Left ventricle myocardium inferior (tissue), 1 donor: Measurements from ENCODE around the gene TNFAIP1. TPM values are rescaled to one million over a fixed set of nuclear protein-coding genes. Genes with fewer than 3 reads are reported as not detected.

ENCODE experiments used
- DNase-seq: peaks from one replicate; pipeline ENCODE4 v3.0.0-alpha.2; 2020
- H3K27ac ChIP-seq: fragments of 200-600 bp; replicated peaks from 2 replicates; pipeline ENCODE4 v1.8.0; 2021
- H3K27me3 ChIP-seq: fragments of 200-600 bp; 2 replicates; pipeline ENCODE4 v1.8.0; 2021; ENCODE audit warnings: low read depth
- H3K36me3 ChIP-seq: fragments of 200-600 bp; 2 replicates; pipeline ENCODE4 v1.8.0; 2021
- H3K4me1 ChIP-seq: fragments of 200-600 bp; 2 replicates; pipeline ENCODE4 v1.8.0; 2021
- H3K4me3 ChIP-seq: fragments of 200-600 bp; 2 replicates; pipeline ENCODE4 v1.8.0; 2021; ENCODE audit warnings: mild to moderate bottlenecking, moderate library complexity
- H3K9me3 ChIP-seq: fragments of 200-600 bp; replicated peaks from 2 replicates; pipeline ENCODE4 v1.8.0; 2021
- intact Hi-C: fragments of 100-400 bp; cut with micrococcal nuclease; formaldehyde crosslinking; loops from one replicate; pipeline ENCODE4 v1.11.0; 2022
- total RNA-seq: library from RNA; stranded (reverse); fragmentation: NEBNext Ultra II Directional; extraction: Animal tissue kit (Norgen Biotek cat#: 25700); gene quantifications from one replicate; pipeline ENCODE4 v1.2.1, GENCODE V29; 2021
- TF ChIP-seq, protein P1 (sequence below): fragments of 200-600 bp; IDR thresholded peaks from 2 replicates; pipeline ENCODE4 v1.8.0; 2021; ENCODE audit warnings: antibody characterized with exemption, mild to moderate bottlenecking, borderline replicate concordance
- donor health status: DM: no; HTN: yes; CAD: no; lungs with severe emphysema.

The TNFAIP1 gene
- total RNA-seq, 1 donor from 2014 or later, result 35.1 TPM

DNA sequence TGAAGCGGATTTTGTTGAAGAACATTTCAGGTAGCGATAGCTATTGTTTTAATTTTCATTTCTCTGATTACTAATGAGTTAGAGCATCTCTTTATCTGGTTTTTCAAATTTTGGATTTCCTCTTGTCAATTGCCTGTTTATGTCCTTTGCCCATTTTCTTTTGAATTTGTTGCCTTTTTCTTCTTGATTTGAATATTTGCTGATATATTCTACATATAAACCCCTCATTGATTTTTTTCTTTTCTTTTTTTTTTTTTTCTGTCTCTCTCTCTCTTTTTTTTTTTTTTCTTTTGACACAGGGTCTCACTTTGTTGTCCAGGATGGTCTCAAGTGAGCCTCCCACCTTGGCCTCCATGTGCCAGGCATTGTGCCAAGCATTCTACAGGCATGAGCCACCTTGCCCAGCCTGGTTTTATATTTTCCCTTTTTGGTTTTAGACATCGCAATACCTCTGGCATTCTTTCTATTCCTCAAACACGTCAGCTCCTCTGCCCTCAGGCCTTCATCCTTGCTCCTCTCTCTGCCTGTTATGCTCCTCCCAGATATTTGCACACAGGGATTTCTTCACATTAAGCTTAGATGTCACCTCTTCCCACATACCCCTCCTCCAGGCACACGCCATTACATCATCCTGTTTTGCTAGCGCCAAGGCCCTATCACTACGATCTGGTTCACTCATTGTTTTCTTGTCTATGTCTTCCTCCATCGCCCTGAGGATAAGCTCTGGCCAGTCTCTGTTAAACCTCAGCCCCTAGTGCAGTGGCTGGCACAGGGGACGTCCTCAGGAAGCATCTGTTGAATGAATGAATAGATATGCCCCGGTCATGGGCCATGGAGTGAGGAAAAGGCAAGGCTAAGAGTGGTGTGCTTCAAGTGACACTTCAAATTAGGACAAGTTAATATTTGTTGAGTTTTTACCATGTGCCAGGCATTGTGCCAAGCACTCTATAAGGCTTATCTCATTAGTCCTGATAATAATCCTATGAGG, 44.5 kb downstream of the TNFAIP1 start:
- no peak for DNase-seq
- H3K4me3 ChIP-seq, result no peak overlapping the region
- H3K36me3 ChIP-seq, result no peaks in the 10 kb centered on the region
- H3K9me3 ChIP-seq, result no peaks in the 10 kb centered on the region
- TF ChIP-seq, protein P1, sequence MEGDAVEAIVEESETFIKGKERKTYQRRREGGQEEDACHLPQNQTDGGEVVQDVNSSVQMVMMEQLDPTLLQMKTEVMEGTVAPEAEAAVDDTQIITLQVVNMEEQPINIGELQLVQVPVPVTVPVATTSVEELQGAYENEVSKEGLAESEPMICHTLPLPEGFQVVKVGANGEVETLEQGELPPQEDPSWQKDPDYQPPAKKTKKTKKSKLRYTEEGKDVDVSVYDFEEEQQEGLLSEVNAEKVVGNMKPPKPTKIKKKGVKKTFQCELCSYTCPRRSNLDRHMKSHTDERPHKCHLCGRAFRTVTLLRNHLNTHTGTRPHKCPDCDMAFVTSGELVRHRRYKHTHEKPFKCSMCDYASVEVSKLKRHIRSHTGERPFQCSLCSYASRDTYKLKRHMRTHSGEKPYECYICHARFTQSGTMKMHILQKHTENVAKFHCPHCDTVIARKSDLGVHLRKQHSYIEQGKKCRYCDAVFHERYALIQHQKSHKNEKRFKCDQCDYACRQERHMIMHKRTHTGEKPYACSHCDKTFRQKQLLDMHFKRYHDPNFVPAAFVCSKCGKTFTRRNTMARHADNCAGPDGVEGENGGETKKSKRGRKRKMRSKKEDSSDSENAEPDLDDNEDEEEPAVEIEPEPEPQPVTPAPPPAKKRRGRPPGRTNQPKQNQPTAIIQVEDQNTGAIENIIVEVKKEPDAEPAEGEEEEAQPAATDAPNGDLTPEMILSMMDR, result no peak
- no peaks in the 10 kb centered on the region for H3K27me3 ChIP-seq
- intact Hi-C loops, result no loop called here
- no peak overlapping the region for H3K27ac ChIP-seq
- H3K4me1 ChIP-seq, result peaks cover 20% of the 10 kb centered on the region

DNA sequence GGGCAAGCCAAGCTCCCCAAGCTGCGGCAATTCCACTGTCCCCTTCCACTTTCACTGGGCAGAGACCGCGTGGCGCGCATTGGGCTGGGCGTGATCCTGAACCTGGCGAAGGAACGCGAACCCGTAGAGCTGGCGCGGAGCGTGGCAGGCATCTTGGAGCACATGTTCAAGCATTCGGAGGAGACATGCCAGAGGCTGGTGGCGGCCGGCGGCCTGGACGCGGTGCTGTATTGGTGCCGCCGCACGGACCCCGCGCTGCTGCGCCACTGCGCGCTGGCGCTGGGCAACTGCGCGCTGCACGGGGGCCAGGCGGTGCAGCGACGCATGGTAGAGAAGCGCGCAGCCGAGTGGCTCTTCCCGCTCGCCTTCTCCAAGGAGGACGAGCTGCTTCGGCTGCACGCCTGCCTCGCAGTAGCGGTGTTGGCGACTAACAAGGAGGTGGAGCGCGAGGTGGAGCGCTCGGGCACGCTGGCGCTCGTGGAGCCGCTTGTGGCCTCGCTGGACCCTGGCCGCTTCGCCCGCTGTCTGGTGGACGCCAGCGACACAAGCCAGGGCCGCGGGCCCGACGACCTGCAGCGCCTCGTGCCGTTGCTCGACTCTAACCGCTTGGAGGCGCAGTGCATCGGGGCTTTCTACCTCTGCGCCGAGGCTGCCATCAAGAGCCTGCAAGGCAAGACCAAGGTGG, 45.7 kb downstream of the TNFAIP1 start:
- no peak for DNase-seq
- intact Hi-C loops, result no loop called here
- TF ChIP-seq, protein P1, result peak; percentile 16
- no peaks in the 10 kb centered on the region for H3K27me3 ChIP-seq
- peak overlapping the region; percentile 52 for H3K4me3 ChIP-seq
- H3K4me1 ChIP-seq, result peaks cover 26% of the 10 kb centered on the region
- no peaks in the 10 kb centered on the region for H3K9me3 ChIP-seq
- no peak overlapping the region for H3K27ac ChIP-seq
- H3K36me3 ChIP-seq, result no peaks in the 10 kb centered on the region

DNA sequence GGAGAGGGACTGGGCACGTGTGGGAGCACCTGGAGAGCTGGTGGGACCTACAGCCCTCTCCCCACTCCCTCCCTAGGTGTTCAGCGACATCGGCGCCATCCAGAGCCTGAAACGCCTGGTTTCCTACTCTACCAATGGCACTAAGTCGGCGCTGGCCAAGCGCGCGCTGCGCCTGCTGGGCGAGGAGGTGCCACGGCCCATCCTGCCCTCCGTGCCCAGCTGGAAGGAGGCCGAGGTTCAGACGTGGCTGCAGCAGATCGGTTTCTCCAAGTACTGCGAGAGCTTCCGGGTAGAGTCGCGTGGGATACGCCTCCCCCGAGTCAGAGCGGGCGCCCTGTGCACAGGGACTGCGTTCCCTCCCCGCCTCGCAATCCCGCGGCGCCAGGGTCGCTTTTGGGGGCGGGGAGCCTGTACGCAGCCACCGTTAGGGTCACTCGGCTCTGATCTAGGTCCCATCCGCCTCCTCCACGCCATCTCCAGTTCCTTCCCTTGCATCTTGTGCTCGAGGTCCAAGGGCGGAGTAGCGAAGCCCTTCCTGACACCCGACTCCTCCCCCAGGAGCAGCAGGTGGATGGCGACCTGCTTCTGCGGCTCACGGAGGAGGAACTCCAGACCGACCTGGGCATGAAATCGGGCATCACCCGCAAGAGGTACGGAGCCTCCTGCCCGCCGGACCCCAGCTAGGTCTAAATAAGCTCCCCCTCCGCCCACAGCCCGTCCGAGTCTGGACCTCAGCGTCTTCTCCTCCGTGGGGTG, 48.9 kb downstream of the TNFAIP1 start:
- DNase-seq, result peak; percentile 49
- Histone ChIP-seq H3K36me3 (peaks cover 22% of the 10 kb centered on the region), H3K4me3 (peak overlapping the region; percentile 67), H3K9me3 (no peaks in the 10 kb centered on the region), H3K4me1 (peaks cover 26% of the 10 kb centered on the region), H3K27me3 (no peaks in the 10 kb centered on the region), H3K27ac (no peak overlapping the region)
- intact Hi-C loops, result no loop called here
- TF ChIP-seq, protein P1, result no peak

DNA sequence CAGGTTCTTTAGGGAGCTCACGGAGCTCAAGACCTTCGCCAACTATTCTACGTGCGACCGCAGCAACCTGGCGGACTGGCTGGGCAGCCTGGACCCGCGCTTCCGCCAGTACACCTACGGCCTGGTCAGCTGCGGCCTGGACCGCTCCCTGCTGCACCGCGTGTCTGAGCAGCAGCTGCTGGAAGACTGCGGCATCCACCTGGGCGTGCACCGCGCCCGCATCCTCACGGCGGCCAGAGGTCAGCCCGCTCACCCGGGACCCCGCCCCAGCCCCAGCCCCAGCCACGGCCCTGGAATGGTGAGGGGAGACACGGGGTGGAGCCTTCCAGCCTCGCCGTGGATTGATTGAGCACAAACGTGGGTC, 49.5 kb downstream of the TNFAIP1 start:
- Histone ChIP-seq H3K4me3 (peak overlapping the region; percentile 67), H3K9me3 (no peaks in the 10 kb centered on the region), H3K27ac (no peak overlapping the region), H3K27me3 (no peaks in the 10 kb centered on the region), H3K36me3 (peaks cover 27% of the 10 kb centered on the region), H3K4me1 (peaks cover 26% of the 10 kb centered on the region)
- intact Hi-C loops, result no loop called here
- TF ChIP-seq, protein P1, result no peak
- DNase-seq, result no peak

DNA sequence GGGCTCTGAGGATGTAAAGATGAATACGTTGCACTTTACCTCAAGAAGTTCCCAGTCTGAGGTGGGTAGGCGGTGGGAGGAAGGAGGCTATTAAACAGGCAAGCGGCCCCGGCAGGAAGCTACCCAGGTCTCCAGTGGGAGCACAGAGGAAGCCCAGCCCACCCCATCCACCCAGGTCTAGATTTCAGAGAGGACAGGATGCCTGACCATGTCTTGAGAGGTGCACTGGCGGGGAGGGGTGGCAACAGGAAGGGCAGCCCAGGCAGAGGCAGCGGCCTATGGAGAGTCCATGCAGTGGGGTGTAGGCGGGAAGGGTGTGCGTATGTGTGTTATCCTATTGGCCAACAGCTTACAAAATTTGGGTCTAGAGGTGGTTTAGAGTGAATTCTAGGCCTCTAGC, 49.8 kb downstream of the TNFAIP1 start:
- intact Hi-C loops, result no loop called here
- no peaks in the 10 kb centered on the region for H3K27me3 ChIP-seq
- peaks cover 26% of the 10 kb centered on the region for H3K4me1 ChIP-seq
- no peak for DNase-seq
- no peaks in the 10 kb centered on the region for H3K9me3 ChIP-seq
- peak overlapping the region; percentile 67 for H3K4me3 ChIP-seq
- no peak overlapping the region for H3K27ac ChIP-seq
- TF ChIP-seq, protein P1, result no peak
- peaks cover 31% of the 10 kb centered on the region for H3K36me3 ChIP-seq
